Endometrial microvascular endothelial cells (primary cell): ENCODE measurements around the gene RAB38. TPM values are rescaled to one million over a fixed set of nuclear protein-coding genes. Genes with fewer than 3 reads are reported as not detected.

ENCODE experiments used
- in situ Hi-C: cut with HindIII; loops from 2 replicates; pipeline ENCODE4 v1.10.0; 2017; ENCODE audit warnings: low sequenced_read_pairs, low pct_unique_long_range_greater_than_20kb; ENCODE audit errors: inconsistent ontology term
- total RNA-seq: library from RNA; depleted of rRNA; stranded (reverse); fragments of >200 nt; gene quantifications from one replicate; pipeline ENCODE4 v1.2.3, GENCODE V29; 2015; ENCODE audit errors: inconsistent ontology term

The RAB38 gene
- total RNA-seq, 1 donor from 2014 or later, result 21.2 TPM

- in situ Hi-C loops, result no loop called here
Measured at GRCh38 chr11:88114486-88115045, 60.7 kb downstream of the RAB38 start.

GRCh38 chr11:88106666-88107065 lies 68.6 kb downstream of the RAB38 start:
- in situ Hi-C loops, result no loop called here

- in situ Hi-C loops, result no loop called here
Measured at GRCh38 chr11:88105951-88106350, 69.3 kb downstream of the RAB38 start.

DNA sequence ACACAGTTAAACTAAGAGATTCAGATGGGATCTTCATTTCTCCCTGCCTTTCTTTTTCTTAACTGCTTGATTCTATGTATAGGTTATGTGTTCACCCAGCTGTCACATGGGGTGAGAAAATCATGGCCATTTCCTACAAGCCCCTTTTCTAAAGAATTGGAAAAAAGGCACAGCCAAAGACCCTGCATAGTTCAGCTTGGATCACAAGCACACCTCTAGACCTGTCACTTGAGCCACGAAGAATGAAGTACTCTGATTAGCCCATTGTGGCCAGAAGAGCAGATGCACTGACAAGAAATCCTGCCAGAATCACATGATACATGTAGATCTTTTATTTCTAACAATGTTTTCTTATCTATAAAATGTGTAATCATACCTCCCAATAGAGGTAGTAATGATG lies 69.7 kb downstream of the RAB38 start:
- in situ Hi-C loops, result no loop called here

GRCh38 chr11:88104408-88104807 lies 70.8 kb downstream of the RAB38 start:
- in situ Hi-C loops, result no loop called here

GRCh38 chr11:88103337-88104206 lies 71.7 kb downstream of the RAB38 start:
- in situ Hi-C loops, result no loop called here

- in situ Hi-C loops, result no loop called here
Measured at GRCh38 chr11:88102598-88102934, 72.7 kb downstream of the RAB38 start.

DNA sequence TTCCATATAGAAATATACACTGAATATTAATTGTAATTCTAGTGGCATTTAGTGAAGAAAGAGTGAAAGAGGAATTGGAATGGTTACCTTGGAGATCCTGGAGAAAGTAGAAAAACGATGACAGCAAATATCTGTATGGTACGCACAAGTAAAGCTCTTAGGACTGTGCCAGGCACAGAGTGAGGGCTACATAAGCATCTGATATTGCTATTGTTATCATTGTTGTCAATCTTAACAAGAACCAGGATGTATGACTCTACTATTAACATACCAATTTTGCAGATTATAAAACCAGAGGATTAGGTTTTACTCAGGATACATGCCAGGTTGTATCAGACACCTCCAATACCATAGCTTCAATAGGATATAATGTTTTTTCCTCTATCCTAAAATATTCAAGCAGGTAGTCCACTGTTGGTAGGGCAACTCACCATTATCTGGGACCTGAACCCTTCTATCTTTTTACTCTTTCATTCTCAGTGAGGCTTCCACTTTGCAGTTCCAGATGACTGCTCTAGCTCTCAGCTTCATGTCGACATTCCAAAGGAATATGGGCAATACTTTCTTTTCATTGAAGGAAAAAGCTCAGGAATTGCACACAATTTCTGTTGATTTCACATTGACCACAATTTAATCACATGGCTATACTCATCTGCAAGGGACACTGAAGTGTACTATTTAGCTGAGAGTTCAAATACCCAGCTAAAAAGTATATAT lies 73.2 kb downstream of the RAB38 start:
- in situ Hi-C loops, result no loop called here

DNA sequence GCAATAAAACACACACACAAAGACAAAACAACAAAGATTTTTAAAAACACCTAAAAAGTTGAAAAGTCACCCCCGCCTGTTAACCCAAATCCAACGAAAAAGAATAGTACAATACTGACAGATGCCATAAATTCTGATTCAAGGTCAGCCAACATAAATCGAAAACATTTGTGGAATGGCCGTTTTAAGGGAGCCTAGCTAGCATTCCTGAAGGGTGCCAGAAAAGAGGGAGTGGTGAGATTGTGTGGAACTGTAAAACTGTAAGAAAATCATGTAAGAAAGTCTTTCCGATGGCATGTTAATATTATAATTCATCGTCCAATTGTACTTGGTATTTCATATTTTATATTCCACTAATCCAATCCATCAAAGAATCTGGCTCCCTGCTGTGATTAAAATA lies 75.1 kb downstream of the RAB38 start:
- in situ Hi-C loops, result no loop called here

GRCh38 chr11:88098289-88098688 lies 77.0 kb downstream of the RAB38 start:
- in situ Hi-C loops, result no loop called here

- in situ Hi-C loops, result no loop called here
Measured at GRCh38 chr11:88089134-88089533, 86.1 kb downstream of the RAB38 start.

DNA sequence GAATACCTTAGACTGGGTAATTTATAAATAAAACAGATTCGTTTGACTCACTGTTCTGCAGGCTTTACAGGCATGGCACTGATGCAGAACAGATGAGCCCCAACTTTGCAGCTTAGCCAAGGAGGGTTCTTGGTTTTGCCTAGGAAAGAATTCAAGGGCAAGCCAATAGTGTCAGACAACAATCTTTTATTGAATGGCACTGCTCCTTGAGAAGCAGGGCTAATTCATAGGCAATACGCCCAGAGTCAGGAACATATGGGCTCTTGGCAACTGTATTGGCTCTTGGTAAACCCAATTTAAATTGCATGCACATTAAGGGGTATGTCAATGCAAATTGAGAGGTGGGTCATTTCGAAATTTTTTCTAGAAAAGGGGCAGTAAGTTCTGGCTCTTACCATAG lies 87.9 kb downstream of the RAB38 start:
- in situ Hi-C loops, result no loop called here

- in situ Hi-C loops, result no loop called here
Measured at GRCh38 chr11:88086297-88086696, 88.9 kb downstream of the RAB38 start.

DNA sequence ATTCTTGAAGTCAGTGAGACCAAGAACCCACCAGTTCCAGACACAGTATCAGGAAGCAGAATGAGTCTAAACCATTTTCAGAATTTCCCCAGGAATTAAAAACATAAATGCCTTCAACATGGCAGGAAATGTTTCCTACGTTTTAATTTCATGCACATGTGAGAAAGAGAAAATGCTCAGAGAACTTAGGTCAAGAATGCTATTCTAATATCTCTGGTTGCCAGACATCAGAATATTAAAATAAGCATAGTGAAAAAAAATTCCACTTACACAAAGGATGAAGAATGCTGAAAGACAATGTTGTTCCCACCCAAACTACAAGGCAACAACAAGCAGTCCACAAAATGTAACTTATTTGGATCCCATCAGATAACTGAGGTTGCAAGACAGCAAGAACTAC lies 104.8 kb downstream of the RAB38 start:
- in situ Hi-C loops, result no loop called here

DNA sequence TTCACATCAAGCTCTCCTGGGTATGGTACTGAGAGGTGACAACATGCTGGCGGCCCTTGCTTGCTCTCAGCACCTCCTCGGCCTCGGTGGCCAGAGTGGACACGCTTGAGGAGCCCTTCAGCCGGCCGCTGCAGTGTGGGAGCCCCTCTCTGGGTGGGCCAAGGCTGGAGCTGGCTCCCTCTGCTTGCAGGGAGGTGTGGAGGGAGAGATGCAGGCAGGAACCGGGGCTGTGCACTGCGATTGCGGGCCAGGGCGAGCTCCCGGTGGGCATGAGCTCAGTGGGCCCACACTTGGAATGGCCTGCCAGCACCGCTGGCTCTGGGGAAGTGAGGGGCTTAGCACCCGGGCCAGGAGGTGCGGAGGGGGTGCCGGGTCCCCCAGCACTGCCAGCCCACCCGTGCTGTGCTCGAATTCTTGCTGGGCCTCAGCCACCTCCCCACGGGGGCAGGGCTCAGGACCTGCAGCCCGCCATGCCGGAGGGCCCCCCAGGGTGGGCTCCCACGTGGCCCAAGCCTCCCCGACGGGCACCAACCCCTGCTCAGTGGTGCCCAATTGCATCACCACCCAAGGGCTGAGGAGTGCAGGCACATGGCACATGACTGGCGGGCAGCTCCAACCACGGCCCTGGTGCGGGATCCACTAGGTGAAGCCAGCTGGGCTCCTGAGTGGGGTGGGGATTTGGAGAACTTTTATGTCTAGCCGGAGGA lies 106.2 kb downstream of the RAB38 start:
- in situ Hi-C loops, result no loop called here

DNA sequence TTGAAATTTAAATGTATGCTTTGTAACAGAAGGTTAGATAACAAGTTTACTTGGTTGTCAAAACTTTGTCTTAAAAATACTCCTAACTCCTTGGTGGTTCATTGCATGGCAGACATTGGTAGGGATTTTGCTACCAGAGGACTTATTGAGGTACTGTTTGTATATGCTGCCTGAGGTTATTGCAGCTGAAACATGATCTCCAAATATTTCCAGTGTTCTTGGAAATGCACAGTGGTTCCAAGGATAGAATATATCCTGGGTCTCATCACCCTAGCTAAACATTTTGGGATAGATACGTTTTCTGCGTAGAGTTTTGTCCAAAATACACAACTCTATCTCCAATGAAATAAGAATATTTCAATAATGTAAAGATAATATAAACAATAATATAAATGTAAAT lies 109.2 kb downstream of the RAB38 start:
- in situ Hi-C loops, result no loop called here

- in situ Hi-C loops, result no loop called here
Measured at GRCh38 chr11:88064097-88064705, 111.0 kb downstream of the RAB38 start.
